HG03280 (cell line): Measurements from ENCODE around the gene GRK2.

Experiments used
- ATAC-seq: cut with Tn5 transposase; IDR thresholded peaks from one replicate; pipeline ENCODE4 v1.9.1; 2021; ENCODE audit warnings: mild to moderate bottlenecking, moderate library complexity; ENCODE audit not compliant: unreplicated experiment

Gene GRK2

DNA sequence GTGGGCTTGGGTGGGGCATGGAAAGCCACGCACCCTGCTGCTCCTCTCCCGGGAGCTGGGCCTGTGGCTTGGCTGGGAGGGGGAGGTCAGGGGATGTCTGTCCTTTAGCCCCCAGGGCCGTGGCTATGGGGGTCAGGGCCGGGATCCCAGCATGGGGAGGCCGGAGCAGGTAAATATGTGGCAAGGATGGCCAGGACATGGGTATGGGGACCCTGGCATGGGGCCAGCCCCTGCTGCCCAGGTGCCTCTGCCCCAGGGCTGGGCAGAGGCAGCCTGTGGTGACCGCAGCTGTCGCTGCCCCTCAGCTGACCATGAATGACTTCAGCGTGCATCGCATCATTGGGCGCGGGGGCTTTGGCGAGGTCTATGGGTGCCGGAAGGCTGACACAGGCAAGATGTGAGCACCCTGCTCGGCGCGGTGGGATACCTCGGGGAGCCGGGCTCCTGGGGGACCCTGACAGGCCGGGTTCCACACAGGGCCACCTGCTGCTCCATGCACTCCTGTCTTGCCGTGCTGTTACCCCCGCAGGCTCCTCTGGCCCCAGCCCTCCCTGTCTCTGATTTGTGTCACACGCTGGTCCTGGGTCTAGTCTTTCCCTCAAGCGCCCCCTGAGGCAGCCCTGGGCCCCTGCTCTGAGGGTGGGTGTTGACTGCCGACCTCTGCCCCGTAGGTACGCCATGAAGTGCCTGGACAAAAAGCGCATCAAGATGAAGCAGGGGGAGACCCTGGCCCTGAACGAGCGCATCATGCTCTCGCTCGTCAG, 14.7 kb downstream of the GRK2 start:
- ATAC-seq, result no peak

DNA sequence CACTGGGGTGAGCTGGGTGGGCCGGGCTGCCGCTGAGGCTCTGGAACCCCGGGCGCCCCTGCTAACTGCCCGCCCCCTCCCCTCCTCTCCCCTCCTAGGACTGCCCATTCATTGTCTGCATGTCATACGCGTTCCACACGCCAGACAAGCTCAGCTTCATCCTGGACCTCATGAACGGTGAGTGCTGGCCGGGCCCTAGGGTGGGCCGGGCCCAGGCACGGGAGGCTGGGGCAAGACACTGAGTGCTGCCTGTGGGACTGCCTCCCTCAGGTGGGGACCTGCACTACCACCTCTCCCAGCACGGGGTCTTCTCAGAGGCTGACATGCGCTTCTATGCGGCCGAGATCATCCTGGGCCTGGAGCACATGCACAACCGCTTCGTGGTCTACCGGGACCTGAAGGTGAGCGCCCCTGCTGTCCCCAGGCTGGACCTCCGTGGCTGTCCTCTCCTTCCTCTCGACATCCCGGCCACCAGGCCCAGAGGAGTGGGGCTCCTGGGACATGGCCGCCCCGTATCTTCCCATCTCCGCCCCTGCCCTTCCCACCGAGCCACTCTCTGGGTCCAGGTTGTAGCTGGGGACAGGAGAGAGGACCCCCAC, 15.4 kb downstream of the GRK2 start:
- ATAC-seq, result no peak

DNA sequence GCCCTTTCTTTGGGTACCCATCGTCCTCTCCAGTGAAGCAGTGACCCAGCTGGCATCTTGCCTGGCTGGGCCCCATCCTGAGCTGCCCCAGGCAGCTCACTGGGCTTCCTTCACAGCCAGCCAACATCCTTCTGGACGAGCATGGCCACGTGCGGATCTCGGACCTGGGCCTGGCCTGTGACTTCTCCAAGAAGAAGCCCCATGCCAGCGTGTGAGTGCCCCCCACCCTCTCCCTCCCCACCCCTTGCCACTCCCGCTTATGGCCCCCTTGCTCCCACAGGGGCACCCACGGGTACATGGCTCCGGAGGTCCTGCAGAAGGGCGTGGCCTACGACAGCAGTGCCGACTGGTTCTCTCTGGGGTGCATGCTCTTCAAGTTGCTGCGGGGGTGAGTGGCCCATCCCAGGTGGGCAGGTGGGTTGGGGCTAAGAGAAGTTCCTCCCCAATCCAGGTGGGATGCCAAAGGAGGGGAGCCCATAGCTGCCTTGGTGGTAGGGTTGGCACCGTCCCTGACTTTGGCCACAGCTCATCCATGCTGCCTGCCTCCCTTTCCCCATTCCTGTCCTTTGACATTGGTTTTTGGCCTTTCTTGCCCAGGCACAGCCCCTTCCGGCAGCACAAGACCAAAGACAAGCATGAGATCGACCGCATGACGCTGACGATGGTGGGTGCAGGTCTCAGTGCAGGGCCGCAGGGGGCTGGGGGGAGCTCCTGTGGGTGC, 16.0 kb downstream of the GRK2 start:
- ATAC-seq, result no peak

DNA sequence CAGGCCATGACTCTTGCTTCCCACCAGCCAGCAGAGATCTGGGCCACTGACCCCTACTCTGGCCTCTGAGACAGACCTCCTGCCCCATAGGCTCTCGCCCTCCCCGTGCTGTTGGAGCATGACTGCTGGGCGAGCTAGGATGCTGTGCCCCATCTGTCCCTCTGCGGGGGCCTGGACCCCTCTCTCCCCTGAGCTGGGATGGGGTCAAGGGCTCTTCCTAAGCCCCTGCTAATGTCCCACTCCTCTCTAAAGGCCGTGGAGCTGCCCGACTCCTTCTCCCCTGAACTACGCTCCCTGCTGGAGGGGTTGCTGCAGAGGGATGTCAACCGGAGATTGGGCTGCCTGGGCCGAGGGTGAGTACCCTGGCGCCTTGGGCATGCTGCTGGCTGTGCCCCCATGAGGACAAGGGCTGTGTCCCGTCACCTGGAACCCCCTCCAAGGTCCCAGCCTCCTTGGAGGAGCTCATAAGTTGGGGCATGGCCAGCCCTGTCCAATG, 16.7 kb downstream of the GRK2 start:
- ATAC-seq, result no peak

DNA sequence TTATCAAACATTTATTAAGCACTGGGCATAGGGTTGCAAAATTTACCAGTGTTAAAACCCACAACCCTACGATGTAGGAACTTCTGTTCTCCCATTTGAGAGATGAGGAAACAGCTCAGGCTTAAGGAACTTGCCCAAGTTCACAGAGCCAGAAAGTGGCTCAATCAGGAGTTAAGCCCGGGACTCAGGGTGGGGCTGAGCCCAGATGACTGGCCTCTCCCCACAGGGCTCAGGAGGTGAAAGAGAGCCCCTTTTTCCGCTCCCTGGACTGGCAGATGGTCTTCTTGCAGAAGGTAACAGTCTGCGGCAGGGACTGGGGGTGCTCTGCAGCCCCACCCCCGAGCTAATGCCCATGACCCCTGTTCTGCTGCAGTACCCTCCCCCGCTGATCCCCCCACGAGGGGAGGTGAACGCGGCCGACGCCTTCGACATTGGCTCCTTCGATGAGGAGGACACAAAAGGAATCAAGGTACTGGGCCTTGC, 17.2 kb downstream of the GRK2 start:
- no peak for ATAC-seq

DNA sequence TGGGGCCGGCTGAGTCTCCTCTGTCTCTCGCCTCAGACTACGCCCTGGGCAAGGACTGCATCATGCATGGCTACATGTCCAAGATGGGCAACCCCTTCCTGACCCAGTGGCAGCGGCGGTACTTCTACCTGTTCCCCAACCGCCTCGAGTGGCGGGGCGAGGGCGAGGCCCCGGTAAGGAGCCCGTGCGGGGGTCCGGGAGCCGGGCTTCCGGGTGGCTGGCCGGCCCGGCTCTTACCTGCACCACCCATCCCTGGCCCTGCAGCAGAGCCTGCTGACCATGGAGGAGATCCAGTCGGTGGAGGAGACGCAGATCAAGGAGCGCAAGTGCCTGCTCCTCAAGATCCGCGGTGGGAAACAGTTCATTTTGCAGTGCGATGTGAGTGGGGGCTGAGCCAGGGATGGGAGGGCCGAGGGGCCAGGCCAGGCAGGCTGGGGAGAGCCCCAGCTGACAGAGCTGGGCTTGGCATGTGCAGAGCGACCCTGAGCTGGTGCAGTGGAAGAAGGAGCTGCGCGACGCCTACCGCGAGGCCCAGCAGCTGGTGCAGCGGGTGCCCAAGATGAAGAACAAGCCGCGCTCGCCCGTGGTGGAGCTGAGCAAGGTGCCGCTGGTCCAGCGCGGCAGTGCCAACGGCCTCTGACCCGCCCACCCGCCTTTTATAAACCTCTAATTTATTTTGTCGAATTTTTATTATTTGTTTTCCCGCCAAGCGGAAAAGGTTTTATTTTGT, 18.7 kb downstream of the GRK2 start:
- no peak for ATAC-seq

DNA sequence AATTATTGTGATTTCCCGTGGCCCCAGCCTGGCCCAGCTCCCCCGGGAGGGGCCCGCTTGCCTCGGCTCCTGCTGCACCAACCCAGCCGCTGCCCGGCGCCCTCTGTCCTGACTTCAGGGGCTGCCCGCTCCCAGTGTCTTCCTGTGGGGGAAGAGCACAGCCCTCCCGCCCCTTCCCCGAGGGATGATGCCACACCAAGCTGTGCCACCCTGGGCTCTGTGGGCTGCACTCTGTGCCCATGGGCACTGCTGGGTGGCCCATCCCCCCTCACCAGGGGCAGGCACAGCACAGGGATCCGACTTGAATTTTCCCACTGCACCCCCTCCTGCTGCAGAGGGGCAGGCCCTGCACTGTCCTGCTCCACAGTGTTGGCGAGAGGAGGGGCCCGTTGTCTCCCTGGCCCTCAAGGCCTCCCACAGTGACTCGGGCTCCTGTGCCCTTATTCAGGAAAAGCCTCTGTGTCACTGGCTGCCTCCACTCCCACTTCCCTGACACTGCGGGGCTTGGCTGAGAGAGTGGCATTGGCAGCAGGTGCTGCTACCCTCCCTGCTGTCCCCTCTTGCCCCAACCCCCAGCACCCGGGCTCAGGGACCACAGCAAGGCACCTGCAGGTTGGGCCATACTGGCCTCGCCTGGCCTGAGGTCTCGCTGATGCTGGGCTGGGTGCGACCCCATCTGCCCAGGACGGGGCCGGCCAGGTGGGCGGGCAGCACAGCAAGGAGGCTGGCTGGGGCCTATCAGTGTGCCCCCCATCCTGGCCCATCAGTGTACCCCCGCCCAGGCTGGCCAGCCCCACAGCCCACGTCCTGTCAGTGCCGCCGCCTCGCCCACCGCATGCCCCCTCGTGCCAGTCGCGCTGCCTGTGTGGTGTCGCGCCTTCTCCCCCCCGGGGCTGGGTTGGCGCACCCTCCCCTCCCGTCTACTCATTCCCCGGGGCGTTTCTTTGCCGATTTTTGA, 19.5 kb downstream of the GRK2 start:
- no peak for ATAC-seq

DNA sequence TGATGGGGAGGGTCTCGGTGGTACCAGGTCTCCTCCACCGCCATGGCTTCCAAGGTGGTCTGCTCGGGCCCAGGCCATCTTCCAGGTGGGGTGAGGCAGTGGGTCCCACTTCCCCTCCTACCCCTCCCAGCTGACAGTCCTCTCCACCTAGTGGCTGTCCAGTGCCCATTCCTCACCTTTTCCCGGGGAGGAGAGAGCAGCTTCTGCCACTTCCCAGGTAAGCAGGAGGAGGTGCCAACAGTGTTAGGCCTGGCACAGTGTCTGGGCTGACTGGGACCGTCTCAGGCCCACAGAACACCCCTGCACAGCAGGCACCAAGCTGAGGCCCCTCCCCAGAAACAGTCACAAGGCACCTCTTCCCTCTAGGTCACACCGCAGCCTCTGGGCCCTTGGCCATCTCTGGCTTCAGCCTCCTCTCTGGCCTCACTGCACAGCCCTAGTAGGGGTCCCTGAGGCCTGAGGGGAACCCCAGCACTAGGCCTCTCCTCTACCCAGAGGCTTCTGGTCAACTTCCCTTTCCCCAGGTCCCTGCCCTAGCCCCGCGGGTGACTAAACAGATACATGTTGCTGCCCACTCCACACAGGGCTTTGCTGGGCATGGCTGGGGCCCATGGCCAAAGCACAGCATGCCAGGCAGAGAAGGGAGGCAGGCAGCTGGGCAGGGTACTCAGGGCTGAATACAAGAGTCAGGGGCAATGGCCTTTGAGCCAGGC, 20.5 kb downstream of the GRK2 start:
- ATAC-seq, result no peak

DNA sequence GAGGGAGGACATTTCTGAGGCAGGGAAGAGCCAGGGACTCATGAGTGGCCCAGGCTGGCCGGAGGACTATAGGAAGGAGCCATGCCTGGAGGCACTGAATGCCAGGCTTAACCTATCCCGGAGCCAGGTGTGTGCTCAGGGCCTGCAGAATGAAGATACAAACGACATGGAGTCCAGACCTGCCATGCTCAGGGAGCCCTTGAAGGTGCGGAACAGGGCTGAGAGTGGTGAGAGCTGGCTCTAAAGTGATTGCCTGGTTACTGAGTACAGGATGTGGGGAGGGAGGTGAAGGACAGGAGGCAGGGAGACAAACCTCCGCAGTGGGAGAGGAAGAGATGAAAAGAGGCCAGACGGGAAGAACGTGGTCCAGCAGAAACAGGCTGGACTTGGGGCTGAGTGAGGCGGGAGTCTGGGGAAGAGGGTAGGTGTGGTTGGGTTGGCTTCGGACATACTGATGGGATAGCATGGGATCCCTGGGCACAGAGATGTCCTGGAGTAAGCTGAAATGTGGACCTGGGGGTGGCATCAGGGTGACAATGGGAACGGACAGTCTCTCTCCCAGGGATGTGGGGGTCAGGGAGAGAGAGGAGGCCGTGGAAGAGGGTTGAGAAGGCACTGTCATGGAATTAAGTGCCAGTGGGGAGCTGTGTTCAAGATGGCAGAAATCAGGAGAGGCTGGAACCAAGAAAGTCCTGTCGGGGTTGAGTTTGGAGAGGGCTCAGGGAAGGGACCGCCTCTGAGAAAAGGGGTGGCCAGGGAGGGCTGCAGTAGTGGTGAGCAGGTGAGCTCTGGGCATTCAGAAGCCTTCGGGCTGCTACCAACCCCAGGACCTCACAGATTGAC, 21.3 kb downstream of the GRK2 start:
- no peak for ATAC-seq

DNA sequence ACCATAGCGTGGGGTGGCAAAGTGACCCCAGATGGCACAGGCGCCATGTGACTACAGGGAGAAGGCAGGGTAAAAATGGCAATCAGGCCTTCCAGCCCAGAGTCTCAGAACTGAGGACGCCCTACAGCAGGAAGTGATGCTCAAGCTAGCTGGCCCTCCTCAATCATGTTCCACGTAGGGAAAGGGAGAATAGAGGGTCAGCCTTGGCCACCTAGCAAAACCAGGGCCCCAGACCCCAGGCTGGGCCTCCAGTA, 21.9 kb downstream of the GRK2 start:
- ATAC-seq, result no peak

DNA sequence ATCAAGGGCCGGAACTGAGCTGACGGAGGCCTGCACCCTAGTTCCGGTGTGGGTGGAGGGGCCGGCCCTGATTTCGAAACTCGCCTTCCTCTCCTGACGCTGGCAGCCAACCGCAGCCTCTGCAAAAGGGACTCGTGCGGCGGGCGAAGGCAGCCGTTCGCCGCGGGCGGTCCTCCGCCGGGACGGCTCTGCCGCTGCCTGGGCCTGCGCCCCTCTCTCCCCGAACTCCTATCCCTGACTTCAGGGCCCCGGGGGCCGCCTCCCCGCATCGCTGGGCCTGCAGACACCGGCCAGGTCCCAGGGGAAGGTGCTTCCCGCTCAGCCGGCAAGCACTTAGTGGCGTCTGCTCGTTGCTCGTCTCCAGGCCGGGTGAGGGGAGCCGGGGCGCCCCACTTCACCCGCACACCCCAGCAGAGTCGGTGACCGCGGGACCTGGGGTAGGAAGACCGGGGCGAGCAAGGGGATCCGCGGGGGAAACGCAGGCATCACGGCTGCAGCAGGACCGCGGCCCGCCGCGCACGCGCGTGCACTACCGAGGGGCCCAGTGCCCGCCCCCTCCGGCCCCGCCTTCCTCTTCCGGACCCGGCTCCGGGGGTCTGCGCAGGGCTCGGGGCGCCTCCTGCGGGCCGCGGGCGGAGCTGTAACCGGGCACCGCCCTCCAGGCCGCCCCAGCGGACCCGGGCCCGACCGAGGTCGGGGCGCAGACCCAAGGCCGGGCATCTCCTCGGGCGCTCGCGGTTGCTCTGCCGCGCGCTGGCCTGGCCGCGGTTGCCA, 22.4 kb downstream of the GRK2 start:
- ATAC-seq, result peak; percentile 69

DNA sequence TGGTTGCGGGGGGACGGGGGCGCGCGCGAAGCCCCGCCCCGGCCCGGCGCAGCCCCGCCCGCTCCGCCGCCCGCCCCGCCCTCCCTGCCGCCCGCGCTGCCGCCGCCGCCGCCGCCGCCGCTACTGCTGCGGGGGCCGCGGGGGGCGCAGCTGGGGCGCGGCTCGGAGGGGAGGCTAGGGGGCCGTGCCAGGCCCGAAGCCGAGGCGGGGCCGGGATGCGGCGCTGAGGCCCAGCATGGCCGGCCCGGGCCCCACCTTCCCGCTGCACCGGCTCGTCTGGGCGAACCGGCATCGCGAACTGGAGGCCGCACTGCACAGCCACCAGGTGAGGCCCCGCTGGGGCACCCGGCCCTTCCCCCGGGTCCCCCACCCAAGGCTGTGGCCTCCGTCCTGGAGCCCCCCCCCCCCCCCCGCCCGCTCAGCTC, 23.0 kb downstream of the GRK2 start, which contains the start of gene ANKRD13D:
Gene ANKRD13D (plus strand): TSS at position 78 of the 425 bp plus-strand sequence. CDS start 158 bp downstream, at position 236.
- peak; percentile 55 for ATAC-seq

DNA sequence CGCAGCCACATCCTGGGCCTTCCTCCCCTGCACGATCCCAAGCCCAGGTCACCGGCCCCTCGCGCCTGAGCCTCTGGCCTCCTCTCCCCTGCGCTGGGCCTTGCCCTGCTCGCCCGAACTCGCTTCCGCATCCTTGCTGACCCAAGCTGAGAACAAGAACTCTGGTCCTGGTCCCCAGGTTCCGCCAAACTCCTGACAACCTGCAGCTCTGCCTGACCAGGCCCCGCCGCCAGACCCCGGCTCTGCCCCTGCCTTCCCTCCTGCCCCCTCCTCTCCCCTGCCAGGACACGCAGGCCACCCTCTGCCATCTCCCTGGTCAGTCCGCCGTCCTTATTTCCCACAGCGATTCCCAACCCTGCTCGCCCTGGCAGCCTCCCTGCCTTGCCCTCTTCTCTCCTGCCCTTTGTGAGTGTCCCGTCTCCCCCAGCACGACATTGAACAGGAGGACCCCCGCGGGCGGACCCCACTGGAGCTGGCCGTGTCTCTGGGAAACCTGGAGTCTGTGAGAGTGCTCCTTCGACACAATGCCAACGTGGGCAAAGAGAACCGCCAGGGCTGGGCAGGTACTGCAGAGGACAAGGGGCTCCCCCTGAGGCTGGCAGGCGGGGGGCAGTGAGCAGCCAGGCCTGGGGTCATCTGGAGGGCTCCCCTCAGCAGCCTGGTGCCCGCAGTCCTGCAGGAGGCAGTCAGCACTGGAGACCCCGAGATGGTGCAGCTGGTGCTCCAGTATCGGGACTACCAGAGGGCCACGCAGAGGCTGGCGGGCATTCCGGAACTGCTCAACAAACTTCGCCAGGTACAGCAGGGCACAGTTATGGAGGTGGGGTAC, 23.6 kb downstream of the GRK2 start:
- ATAC-seq, result no peak

DNA sequence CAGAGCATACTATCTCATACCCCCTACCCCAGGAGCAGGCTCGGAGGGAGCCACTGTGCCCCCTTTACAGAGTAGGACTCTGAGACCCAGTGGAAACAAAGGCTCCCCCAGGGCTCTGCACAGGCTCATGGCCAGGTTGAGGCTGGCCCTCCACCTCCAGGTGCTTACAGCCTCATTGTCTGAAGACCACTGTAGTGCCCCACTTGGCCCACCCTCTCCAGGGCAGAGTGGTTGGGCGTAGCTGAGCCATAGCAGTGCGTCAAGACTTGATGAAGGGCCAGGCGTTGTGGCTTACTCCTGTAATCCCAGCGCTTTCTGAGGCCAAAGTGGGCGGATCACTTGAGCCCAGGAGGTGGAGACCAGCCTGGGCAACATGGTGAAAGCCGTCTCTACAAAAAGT, 24.5 kb downstream of the GRK2 start:
- no peak for ATAC-seq

DNA sequence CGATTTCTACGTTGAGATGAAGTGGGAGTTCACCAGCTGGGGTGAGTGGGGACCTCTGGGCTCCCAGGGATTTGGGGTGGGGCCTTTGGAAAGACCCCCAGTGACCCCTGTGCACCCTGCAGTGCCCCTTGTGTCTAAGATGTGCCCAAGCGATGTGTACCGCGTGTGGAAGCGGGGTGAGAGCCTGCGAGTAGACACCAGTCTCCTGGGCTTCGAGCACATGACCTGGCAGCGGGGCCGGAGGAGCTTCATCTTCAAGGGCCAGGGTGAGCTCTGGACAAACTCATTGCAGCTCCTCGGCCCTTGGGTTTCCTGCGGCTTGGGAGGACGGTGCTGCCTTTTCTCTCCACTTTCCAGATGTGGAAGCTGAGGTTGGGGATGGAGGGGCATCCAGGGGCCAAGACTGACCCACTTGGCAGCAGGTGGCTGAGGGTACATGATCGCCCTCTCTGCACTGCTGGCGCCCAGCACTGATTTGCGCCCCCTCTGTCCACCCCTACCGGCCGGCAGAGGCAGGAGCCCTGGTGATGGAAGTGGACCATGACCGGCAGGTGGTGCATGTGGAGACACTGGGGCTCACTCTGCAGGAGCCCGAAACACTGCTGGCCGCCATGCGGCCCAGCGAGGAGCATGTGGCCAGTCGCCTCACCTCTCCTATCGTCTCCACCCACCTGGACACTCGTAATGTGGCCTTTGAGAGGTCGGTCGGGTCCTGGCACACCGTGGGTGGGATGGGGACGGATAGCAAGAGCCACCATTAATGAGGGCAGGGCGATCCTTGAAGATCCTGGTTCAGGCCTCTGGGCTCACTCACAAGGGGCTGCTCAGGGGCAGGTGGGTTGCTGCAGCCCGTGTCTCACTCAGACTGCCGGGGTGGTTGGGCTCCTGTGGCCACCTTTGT, 25.5 kb downstream of the GRK2 start:
- no peak for ATAC-seq

DNA sequence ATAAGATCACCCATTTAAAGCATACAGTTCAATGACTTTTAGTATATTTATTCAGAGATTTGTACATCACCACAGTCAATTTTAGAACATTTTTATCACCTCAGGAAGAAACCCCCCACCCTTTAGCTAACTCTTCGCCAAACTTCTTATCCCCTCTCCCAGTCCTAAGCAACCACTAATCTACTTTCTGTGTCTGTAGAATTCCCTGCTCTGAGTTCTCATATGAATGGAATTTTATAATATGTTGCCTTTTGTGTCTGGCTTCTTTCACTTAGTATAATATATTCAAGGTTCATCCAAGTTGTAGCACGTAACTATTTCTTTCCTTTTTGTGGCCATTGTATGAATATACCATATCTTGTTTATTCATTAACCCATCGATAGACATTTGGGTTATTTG, 26.4 kb downstream of the GRK2 start:
- ATAC-seq, result no peak
